Cerebellar cortex (tissue), 1 donor: ENCODE data around the gene TRIM40.

Source experiments
- DNase-seq: peaks from one replicate; pipeline ENCODE4 v3.0.0-alpha.2; 2015; ENCODE audit warnings: low spot score

TRIM40 gene

GRCh38 chr6:30135757-30136156, at the start of gene TRIM40:
Gene TRIM40, plus strand, starts transcription at chr6:30136140. Its CDS starts 897 bp downstream, at chr6:30137037.
- DNase-seq = no peak

- DNase-seq = no peak
These were observed 48.1 kb upstream of the TRIM40 start for GRCh38 chr6:30087876-30088275.

- no peak for DNase-seq
These were observed 44.2 kb upstream of the TRIM40 start for GRCh38 chr6:30091577-30092381.

GRCh38 chr6:30092852-30093543, 42.9 kb upstream of the TRIM40 start:
- no peak for DNase-seq

- DNase-seq = no peak
These were observed 41.8 kb upstream of the TRIM40 start for GRCh38 chr6:30093951-30094661.

GRCh38 chr6:30096829-30097228, 39.1 kb upstream of the TRIM40 start:
- no peak for DNase-seq

- DNase-seq = no peak
These were observed 37.8 kb upstream of the TRIM40 start for GRCh38 chr6:30097902-30098768.

GRCh38 chr6:30100154-30100553, 35.8 kb upstream of the TRIM40 start:
- DNase-seq = no peak

- no peak for DNase-seq
These were observed 35.1 kb upstream of the TRIM40 start for GRCh38 chr6:30100585-30101443.

GRCh38 chr6:30101444-30102413, 34.2 kb upstream of the TRIM40 start:
- DNase-seq = peak; percentile 38

GRCh38 chr6:30102414-30102969, 33.4 kb upstream of the TRIM40 start:
- DNase-seq = no peak

- DNase-seq = peak; percentile 88
These were observed 32.7 kb upstream of the TRIM40 start for GRCh38 chr6:30102970-30103871.

- DNase-seq = no peak
These were observed 32.1 kb upstream of the TRIM40 start for GRCh38 chr6:30103872-30104179.

GRCh38 chr6:30104661-30105060, 31.3 kb upstream of the TRIM40 start:
- DNase-seq = no peak

- DNase-seq = no peak
These were observed 24.6 kb upstream of the TRIM40 start for GRCh38 chr6:30111266-30111856.

GRCh38 chr6:30112402-30112994, 23.4 kb upstream of the TRIM40 start:
- DNase-seq = no peak

- DNase-seq = no peak
These were observed 22.8 kb upstream of the TRIM40 start, which contains the start of gene TRIM31 for GRCh38 chr6:30113003-30113759. Gene TRIM31, minus strand, starts transcription at chr6:30113090. Its CDS starts 285 bp downstream, at chr6:30112805.
